Measurements from ENCODE around the gene ATP9B.
"Not testable (repeated sequence)": the region's sequence is repeated elsewhere in the genome, so short reads cannot be mapped to it uniquely, and the experiment has no call there.

ATP9B gene

DNA sequence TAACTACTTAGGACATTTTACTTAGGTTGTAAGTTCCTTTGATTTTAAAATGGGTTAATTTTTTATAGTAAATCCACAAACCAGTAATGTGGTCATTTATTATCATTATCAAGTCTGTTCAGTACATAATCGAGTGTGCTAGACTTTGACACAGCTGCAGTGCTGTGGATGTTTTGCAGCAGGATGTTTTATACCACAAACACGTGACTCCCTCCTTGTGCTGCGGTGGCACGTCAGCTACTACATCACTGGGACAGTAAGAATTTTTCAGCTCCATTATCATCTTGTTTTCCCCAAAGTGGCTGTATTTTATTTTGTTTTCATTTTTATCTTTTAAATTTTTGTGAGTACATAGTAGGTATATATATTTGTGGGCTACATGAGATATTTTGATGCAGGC is 70.0 kb downstream of the ATP9B start:
- DNase-seq (ENCODE audit: low spot score in 2 of 2) (no peak), ATAC-seq (peak; percentile 84)
- H3K27ac Mint-ChIP-seq = peak overlapping the region; percentile 40
- peaks cover 22% of the 10 kb centered on the region for H3K4me1 Mint-ChIP-seq
- peaks cover 19% of the 10 kb centered on the region for H3K36me3 Mint-ChIP-seq
- no peaks in the 10 kb centered on the region for H3K9me3 Mint-ChIP-seq
- H3K4me3 Mint-ChIP-seq = no peak overlapping the region

DNA sequence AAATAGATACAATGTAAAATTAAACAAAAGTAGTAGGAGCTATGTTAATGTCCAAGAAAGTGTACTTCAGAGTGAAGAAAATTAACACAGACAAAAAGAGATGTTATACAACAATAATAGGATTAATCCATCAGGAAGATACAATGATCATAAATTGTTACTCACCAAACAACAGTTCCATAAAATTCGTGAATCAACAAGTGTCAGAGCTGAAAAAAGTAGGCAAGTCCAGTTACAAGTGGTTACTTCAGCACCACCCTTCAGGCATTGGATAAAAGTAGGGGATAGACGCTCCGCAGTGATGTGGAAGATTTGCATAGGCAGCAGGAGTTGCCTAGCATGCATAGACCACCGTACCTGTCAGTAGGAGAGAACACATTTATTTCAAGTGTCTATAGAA is 77.8 kb downstream of the ATP9B start:
- no peak overlapping the region for H3K27ac Mint-ChIP-seq
- no peak overlapping the region for H3K4me3 Mint-ChIP-seq
- ATAC-seq (no peak), DNase-seq (ENCODE audit: low spot score in 2 of 2) (no peak)
- peaks cover 6% of the 10 kb centered on the region for H3K4me1 Mint-ChIP-seq
- peaks cover 3% of the 10 kb centered on the region for H3K9me3 Mint-ChIP-seq
- H3K36me3 Mint-ChIP-seq = peaks cover 10% of the 10 kb centered on the region

DNA sequence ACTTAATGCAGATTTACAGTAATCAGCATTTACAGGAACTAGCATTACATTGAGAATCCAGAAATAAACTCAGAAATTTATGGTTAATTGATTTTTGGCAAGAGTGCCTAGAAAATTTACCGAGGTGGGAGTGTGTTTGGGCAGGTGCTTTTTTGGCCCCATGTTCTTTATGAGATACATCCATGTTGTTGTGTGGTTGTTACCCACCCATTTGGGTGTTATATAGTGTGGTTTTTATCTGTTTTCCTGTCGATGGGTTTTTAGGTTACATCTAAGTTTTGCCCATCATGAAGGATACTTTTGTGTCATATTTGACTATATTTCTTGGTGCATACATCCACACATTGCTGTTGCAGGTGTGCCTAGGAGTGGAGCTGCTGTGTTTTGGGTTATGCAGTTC is 82.0 kb downstream of the ATP9B start:
- Mint-ChIP-seq H3K4me3 (no peak overlapping the region), H3K27ac (no peak overlapping the region), H3K4me1 (peaks cover 2% of the 10 kb centered on the region), H3K9me3 (no peaks in the 10 kb centered on the region), H3K36me3 (peaks cover 2% of the 10 kb centered on the region)
- DNase-seq (ENCODE audit: low spot score in 2 of 2) (no peak), ATAC-seq (no peak)

DNA sequence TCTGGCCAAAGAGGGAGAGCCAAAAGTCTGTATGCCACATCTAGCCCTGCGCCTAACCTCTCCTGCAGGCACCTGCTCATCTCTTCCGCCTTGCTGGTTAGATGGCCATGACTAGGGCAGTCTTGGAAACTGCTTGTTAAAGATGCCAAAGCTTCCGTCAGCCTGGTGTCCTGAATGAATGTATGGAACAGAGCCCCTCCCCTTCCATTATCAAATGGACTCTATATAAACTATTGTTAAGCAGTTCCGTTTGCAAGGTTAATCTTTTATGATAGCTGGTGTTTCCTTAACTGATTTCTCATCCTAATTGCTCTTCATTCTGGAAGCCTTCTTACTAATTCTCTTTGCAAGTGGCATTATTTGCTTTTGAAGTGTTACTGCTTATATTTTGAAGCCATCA is 87.1 kb downstream of the ATP9B start:
- Mint-ChIP-seq H3K36me3 (peaks cover 25% of the 10 kb centered on the region), H3K9me3 (no peaks in the 10 kb centered on the region), H3K27ac (peak overlapping the region; percentile 88), H3K4me1 (peaks cover 30% of the 10 kb centered on the region), H3K4me3 (peak overlapping the region; percentile 47)
- DNase-seq (ENCODE audit: low spot score in 2 of 2) = no peak
- ATAC-seq = no peak

DNA sequence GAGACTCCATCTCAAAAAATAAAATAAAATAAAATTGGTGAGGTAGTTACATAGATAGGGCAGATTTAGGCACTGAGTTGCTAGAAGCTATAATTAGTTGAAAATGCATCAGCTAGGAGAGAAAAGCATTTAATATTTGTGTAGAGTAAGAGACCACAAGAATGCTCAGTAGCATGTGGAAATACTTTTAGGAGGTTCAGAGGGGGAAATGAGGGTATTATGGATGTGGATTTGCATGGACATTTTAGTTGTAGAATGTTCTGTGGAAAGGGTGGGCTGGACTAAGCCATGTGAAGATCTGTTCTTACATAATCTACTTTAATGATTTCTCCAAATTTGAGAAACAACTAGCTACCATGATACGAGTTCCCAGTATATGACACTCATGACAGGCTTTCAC is 95.5 kb downstream of the ATP9B start:
- no peaks in the 10 kb centered on the region for H3K9me3 Mint-ChIP-seq
- DNase-seq (ENCODE audit: low spot score in 2 of 2) (no peak), ATAC-seq (no peak)
- H3K4me1 Mint-ChIP-seq = peaks cover 9% of the 10 kb centered on the region
- H3K27ac Mint-ChIP-seq = no peak overlapping the region
- no peak overlapping the region for H3K4me3 Mint-ChIP-seq
- H3K36me3 Mint-ChIP-seq = peaks cover 21% of the 10 kb centered on the region

DNA sequence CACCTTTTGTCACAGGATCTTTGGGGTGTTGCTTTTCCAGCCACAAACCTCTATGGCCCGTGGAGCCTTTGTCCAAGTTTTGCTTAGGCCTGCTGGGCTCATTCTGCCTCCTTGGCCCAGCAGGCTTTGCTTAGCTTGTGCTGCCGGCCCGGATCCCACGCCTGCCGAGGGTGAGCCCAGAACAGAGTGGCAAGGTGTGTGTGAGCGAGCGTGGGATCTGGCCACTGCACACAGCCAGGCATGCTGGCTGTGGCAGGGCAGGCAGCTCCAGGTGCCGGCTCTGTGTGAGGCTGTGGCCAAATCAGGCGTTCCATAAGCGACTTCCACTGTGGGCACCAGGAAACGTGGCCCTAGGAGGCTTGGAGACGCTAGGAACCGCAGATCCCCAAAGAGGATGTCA is 97.5 kb downstream of the ATP9B start:
- H3K27ac Mint-ChIP-seq = no peak overlapping the region
- ATAC-seq (no peak), DNase-seq (ENCODE audit: low spot score in 2 of 2) (no peak)
- peaks cover 9% of the 10 kb centered on the region for H3K36me3 Mint-ChIP-seq
- H3K4me3 Mint-ChIP-seq = no peak overlapping the region
- H3K9me3 Mint-ChIP-seq = no peaks in the 10 kb centered on the region
- peaks cover 8% of the 10 kb centered on the region for H3K4me1 Mint-ChIP-seq

DNA sequence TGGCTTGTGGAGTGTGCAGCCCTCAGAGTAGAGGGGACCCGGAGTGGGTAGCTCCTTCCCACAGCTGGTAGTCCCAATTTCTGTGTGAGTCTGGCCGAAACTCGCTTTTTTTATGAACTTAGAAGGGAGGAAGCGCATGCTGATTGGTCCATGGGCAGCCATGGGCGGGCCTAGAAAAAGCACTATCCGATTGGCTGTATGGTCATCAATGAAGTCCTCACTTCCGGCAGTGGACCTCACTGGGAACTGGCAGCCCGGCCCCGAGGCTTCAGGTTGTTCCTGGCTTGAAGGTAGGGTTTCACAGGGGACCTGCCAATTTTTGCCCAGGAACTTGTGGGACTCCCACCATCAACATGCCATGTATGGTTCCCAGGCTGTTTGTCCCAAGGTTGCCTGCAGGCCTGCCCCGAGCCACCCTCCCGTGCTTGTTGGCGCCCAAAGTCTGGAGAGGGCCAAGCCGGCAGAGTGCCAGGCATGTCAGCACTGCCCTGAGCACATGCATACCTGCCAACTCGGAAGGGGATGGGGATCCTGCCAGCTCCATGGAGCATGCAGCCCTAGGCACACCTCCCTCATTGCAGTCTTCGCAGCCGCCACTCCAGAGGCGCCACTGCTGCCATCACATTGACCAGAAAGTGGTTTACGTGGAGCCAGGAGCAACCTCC is 98.5 kb downstream of the ATP9B start:
- H3K36me3 Mint-ChIP-seq = peaks cover 9% of the 10 kb centered on the region

DNA sequence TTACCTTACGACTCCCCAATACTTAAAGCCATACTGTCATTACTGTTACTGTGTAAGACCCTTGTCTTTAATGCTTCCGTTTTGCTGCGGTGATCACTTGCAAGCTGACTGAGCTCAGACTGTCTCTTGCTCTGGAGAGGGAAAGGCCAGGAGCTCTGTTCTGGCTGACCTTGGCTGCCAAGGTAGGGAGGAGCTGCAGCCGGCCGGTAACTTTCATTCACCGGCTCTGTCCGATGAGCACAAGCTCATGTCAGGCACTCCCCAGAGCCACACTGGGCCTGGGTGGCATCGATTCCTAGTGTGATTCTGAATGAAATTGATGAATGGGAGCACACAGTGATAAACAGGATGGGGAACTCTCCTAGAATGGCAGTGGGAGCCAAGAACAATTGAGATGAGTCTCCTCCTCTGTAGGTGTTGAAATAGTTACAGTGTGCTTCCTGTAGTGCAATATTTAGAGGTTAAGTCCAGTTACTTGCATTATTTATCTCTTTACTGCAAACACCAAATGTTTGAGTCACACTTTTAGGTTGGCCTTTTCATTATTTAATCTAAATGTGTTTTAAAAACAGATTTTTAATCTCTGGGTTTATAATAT is 100.9 kb downstream of the ATP9B start:
- DNase-seq (ENCODE audit: low spot score in 2 of 2) (no peak), ATAC-seq (no peak)
- peaks cover 22% of the 10 kb centered on the region for H3K36me3 Mint-ChIP-seq
- peaks cover 8% of the 10 kb centered on the region for H3K4me1 Mint-ChIP-seq
- H3K9me3 Mint-ChIP-seq = no peaks in the 10 kb centered on the region
- H3K27ac Mint-ChIP-seq = no peak overlapping the region
- no peak overlapping the region for H3K4me3 Mint-ChIP-seq

More for the DNA sequence above, 98.5 kb downstream of the ATP9B start:
- DNase-seq (ENCODE audit: low spot score in 2 of 2) = no peak
- H3K27ac Mint-ChIP-seq = peak overlapping the region; percentile 56
- H3K9me3 Mint-ChIP-seq = no peaks in the 10 kb centered on the region
- H3K4me3 Mint-ChIP-seq = no peak overlapping the region
- H3K4me1 Mint-ChIP-seq = peaks cover 8% of the 10 kb centered on the region
- no peak for ATAC-seq

DNA sequence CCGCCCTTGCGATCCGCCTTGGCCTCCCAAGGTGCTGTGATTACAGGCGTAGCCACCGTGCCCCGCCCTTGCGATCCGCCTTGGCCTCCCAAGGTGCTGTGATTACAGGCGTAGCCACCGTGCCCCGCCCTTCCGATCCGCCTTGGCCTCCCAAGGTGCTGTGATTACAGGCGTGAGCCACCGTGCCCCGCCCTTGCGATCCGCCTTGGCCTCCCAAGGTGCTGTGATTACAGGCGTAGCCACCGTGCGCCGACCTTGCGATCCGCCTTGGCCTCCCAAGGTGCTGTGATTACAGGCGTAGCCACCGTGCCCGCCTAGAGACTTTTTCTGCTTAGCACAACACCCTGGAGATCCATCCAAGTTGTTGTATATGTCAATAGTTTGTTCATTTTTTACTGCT is 103.1 kb downstream of the ATP9B start:
- not testable (repeated sequence) for ATAC-seq; DNase-seq (ENCODE audit: low spot score in 2 of 2); H3K9me3 Mint-ChIP-seq; H3K4me1 Mint-ChIP-seq; H3K27ac Mint-ChIP-seq; H3K4me3 Mint-ChIP-seq
- peaks cover 23% of the 10 kb centered on the region for H3K36me3 Mint-ChIP-seq

DNA sequence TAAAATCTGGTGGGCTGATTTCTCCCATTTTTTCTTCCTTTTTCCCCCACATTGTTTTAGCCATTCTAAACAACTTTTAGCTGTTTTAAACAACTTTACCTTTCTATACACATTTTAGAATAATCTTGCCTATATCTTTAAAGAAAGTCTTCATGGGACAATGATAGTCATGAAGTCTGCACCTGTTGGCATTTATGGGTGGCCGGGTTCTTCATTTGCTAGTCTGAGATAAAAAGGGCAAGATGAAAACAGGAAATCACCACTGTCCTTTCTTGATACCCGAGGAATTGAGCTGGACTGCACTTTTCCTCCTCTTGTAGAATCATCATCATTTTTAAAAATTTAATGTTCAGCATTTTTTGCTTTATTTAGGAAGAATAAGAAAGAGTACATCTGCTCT is 104.5 kb downstream of the ATP9B start:
- H3K27ac Mint-ChIP-seq = no peak overlapping the region
- peaks cover 36% of the 10 kb centered on the region for H3K36me3 Mint-ChIP-seq

DNA sequence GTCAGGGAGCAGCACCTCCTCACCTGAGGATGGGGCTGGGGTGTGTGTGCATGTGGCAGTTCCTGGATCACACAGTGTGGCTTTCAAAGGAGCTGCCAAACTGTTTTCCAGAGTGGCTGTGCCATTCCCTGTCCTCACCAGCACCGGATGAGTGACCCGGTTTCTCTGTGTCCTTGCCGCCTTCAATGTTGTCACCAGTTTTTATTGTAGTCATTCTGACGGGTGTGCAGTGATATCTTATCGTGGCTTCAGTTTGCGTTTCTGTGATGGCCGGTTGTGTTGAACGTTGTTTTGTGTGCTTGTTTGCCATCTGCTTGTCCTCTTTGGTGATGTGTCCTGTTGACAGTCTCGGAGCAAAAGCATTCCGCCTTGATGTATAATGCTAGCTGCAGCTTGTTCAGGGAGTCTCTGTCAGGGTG is 108.9 kb downstream of the ATP9B start:
- H3K27ac Mint-ChIP-seq = no peak overlapping the region
- peaks cover 43% of the 10 kb centered on the region for H3K36me3 Mint-ChIP-seq
- DNase-seq (ENCODE audit: low spot score in 2 of 2) (no peak), ATAC-seq (no peak)
- H3K9me3 Mint-ChIP-seq = no peaks in the 10 kb centered on the region
- peaks cover 6% of the 10 kb centered on the region for H3K4me1 Mint-ChIP-seq
- no peak overlapping the region for H3K4me3 Mint-ChIP-seq

More for the DNA sequence above, 104.5 kb downstream of the ATP9B start:
- Mint-ChIP-seq H3K4me1 (peaks cover 5% of the 10 kb centered on the region), H3K9me3 (no peaks in the 10 kb centered on the region), H3K4me3 (no peak overlapping the region)
- ATAC-seq = no peak
- no peak for DNase-seq (ENCODE audit: low spot score in 2 of 2)

DNA sequence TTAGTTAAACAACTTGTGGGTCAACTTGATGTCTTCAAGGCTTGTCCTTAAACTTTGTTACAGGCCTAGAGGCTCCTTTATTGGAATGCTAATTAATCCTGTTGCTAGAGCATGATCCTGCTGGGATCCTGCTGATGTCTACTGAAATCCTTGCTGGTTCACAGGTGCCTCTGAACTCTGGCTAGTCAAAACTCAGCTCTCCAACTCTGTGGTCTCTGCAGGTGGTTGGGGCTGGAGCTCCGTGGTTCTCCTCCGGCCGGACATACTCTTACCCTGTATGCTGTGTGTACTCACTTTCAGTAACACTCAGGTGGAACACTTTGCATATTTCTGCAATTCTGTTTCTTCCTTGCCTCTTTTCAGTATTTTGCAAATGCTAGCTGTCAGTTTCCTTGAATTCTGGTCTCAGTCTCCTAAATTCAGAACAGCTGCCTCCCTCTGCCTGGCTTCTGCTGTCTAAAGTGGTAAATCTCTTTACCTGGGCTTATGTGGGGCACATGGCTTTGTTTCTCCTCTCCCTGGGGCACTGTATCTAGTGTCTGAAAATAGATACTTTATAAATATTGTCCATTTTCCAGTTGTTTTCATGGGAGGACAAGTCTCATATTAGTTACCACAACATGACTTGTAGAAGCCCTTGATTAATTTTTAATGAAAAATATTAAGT is 113.0 kb downstream of the ATP9B start:
- ATAC-seq (no peak), DNase-seq (ENCODE audit: low spot score in 2 of 2) (no peak)
- H3K27ac Mint-ChIP-seq = no peak overlapping the region
- peaks cover 23% of the 10 kb centered on the region for H3K36me3 Mint-ChIP-seq
- no peaks in the 10 kb centered on the region for H3K9me3 Mint-ChIP-seq
- peaks cover 6% of the 10 kb centered on the region for H3K4me1 Mint-ChIP-seq
- no peak overlapping the region for H3K4me3 Mint-ChIP-seq

DNA sequence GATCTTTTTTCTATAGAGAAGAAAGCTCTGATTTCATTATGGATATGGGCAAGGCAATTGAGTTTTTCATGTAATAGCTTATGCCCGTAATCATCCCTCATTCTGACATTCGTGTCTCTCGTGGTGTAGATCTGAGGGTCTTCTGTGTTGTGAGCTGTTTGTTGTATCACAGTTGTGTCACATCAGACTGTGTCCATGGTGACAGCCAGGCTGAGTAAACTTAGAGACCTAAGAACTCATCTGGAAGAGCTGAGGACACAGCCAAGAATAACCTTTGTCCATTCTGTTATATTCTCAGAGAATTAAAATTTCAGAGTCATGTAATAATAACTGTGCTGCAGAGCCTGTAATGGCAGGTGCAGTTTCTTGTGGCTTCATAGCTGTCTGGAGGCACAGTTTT is 116.5 kb downstream of the ATP9B start:
- ATAC-seq (no peak), DNase-seq (ENCODE audit: low spot score in 2 of 2) (no peak)
- peaks cover 12% of the 10 kb centered on the region for H3K36me3 Mint-ChIP-seq
- H3K4me3 Mint-ChIP-seq = no peak overlapping the region
- no peaks in the 10 kb centered on the region for H3K4me1 Mint-ChIP-seq
- H3K9me3 Mint-ChIP-seq = no peaks in the 10 kb centered on the region
- H3K27ac Mint-ChIP-seq = no peak overlapping the region

DNA sequence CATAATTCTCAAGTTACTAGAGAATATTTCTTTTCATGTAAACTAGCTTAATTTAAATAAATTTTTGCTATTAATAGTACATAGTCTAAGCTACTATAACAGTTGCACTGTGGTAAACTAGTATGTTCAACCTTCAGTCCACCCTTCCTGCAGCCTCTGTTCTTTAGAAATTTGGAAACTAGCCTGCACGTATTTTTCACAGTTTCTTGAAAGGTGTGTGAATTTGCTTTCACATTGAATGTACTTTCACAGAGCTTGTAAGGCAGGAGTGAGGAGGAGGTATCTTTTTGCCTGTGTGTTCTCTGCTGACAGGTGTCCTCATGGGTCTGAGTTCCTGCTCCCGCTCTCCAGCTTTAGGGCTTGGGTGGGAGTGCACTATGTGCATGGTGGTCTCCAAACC is 117.5 kb downstream of the ATP9B start:
- Mint-ChIP-seq H3K9me3 (no peaks in the 10 kb centered on the region), H3K36me3 (peaks cover 12% of the 10 kb centered on the region), H3K4me1 (peaks cover 5% of the 10 kb centered on the region), H3K4me3 (no peak overlapping the region), H3K27ac (no peak overlapping the region)
- DNase-seq (ENCODE audit: low spot score in 2 of 2) (no peak), ATAC-seq (peak; percentile 57)

DNA sequence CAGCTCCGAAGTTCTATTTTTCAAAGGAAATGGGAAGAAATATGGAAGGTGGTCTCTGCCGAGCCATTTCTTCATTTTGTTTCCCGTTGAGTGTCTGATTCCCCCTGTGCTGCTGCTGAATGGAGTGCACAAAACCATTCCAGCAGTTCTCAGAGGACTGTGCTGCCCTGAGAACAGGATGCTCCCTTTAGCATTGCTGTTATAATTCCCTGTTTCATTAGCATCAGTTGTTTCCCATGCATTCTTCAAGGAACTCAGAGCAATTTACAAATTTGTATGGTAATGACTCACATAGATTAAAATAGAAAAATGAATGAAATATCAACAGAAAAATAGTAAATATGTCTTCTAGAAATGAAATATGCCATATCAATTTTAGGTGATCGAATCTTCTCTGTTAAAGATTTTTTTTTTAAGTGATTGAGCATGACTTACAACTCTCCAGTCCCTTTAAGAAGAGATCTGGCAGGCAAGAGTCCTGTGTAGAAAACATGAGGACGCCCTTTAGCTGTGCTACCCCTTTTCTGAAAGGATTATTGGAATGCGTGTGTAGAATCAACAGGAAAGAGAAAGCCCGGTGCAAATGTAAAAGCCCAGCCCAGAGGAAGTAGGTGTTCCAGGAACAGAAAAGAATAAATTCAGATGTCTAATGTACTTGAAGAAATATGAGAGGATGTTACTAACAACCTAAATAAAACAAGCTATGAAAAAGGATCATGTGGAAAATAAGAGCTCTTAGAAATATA is 118.5 kb downstream of the ATP9B start:
- Mint-ChIP-seq H3K27ac (no peak overlapping the region), H3K4me1 (peaks cover 11% of the 10 kb centered on the region), H3K4me3 (no peak overlapping the region), H3K36me3 (peaks cover 12% of the 10 kb centered on the region), H3K9me3 (no peaks in the 10 kb centered on the region)
- ATAC-seq (no peak), DNase-seq (ENCODE audit: low spot score in 2 of 2) (no peak)

Measured in stimulated activated effector memory CD8-positive, alpha-beta T cell treated with anti-CD3 and anti-CD28 coated beads, Interleukin-12 subunit alpha, Interleukin-12 subunit beta, amount 100 ng/mL, for 72 hours (primary cell).